Limb (tissue), 2 donors: Measurements from ENCODE around the gene DNAJC7.

Experiments
- DNase-seq, 2 donors: peaks; one replicate each; pipeline ENCODE4 v3.0.0-alpha.2; 2016; ENCODE audit errors: extremely low spot score in 2 of 2

The DNAJC7 gene

GRCh38 chr17:41975099-41976083, 41.8 kb downstream of the DNAJC7 start:
- DNase-seq = no peak

- no peak for DNase-seq
Measured at GRCh38 chr17:41974658-41975057, 42.6 kb downstream of the DNAJC7 start.

GRCh38 chr17:41974031-41974430, 43.2 kb downstream of the DNAJC7 start:
- no peak for DNase-seq

GRCh38 chr17:41973408-41973811, 43.8 kb downstream of the DNAJC7 start:
- DNase-seq = no peak

GRCh38 chr17:41972571-41973407, 44.5 kb downstream of the DNAJC7 start:
- no peak for DNase-seq

- DNase-seq = no peak
Measured at GRCh38 chr17:41971721-41972523, 45.3 kb downstream of the DNAJC7 start.

GRCh38 chr17:41970901-41971331, 46.3 kb downstream of the DNAJC7 start:
- DNase-seq = no peak

GRCh38 chr17:41968676-41969075, 48.6 kb downstream of the DNAJC7 start:
- DNase-seq = no peak

GRCh38 chr17:41967921-41968578, 49.2 kb downstream of the DNAJC7 start:
- DNase-seq = no peak

- DNase-seq = peak in 1 of 2 donors; percentile 67
Measured at GRCh38 chr17:41967141-41967920, 49.9 kb downstream of the DNAJC7 start.

- DNase-seq = peak; percentile 88 to 93
Measured at GRCh38 chr17:41966463-41967140, 50.6 kb downstream of the DNAJC7 start, which contains the start of gene CNP. CNP (plus strand) TSS chr17:41966795; CDS start chr17:41966885, 90 bp downstream.

GRCh38 chr17:41965694-41966462, 51.4 kb downstream of the DNAJC7 start:
- DNase-seq = peak in 1 of 2 donors; percentile 66

GRCh38 chr17:41962768-41963434, 54.3 kb downstream of the DNAJC7 start:
- DNase-seq = peak; percentile 74 to 82

GRCh38 chr17:41962111-41962510, 55.1 kb downstream of the DNAJC7 start:
- no peak for DNase-seq

GRCh38 chr17:41959336-41960095, 57.7 kb downstream of the DNAJC7 start:
- peak in 1 of 2 donors; percentile 50 for DNase-seq

GRCh38 chr17:41959030-41959335, 58.3 kb downstream of the DNAJC7 start:
- DNase-seq = no peak

GRCh38 chr17:41957869-41958439, 59.3 kb downstream of the DNAJC7 start:
- no peak for DNase-seq
